ENCODE results near the gene RCAN3. TPM values are rescaled to one million over a fixed set of nuclear protein-coding genes. Genes with fewer than 3 reads are reported as not detected.
A peak's percentile ranks its signal among the peaks of the same experiment; 100 is the strongest.
"Not testable (repeated sequence)": the region's sequence is repeated elsewhere in the genome, so short reads cannot be mapped to it uniquely, and the experiment has no call there.

The RCAN3 gene
- total RNA-seq, 1 donor from 2014 or later: 14.5 TPM

DNA sequence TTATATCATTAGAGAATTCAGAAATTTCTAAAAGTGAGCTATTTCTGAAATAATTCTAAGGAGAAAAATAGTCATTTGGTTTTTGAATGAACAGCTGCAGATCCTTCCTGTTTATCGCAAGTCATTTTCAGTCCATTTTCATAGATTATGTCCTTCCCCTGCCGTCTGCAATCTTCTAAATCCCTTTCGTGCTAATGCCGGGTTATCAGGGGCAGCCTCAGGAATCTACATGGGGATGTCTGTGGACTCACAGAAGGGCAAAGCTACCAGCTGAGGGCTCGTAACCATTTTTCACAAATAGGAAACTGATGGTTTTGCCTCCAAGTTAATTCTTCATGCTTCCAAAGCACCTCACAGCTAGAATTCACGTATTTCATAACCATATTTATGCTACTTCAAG lies 23.0 kb downstream of the RCAN3 start:
- Mint-ChIP-seq H3K36me3 (ENCODE audit: low read depth) (no peaks in the 10 kb centered on the region), H3K27me3 (ENCODE audit: low read depth) (no peaks in the 10 kb centered on the region), H3K4me1 (ENCODE audit: low read depth) (no peaks in the 10 kb centered on the region), H3K27ac (ENCODE audit: unreplicated experiment) (no peak overlapping the region), H3K4me3 (ENCODE audit: unreplicated experiment) (no peak overlapping the region), H3K9me3 (ENCODE audit: low read depth) (no peaks in the 10 kb centered on the region)
- TF ChIP-seq CTCF (IDR thresholded peaks at IDR 0.05): no peak
- no peak for DNase-seq (ENCODE audit: low spot score)

GRCh38 chr1:24526045-24526444 lies 23.4 kb downstream of the RCAN3 start:
- Mint-ChIP-seq H3K27me3 (ENCODE audit: low read depth) (no peaks in the 10 kb centered on the region), H3K27ac (ENCODE audit: unreplicated experiment) (no peak overlapping the region), H3K36me3 (ENCODE audit: low read depth) (no peaks in the 10 kb centered on the region), H3K9me3 (ENCODE audit: low read depth) (no peaks in the 10 kb centered on the region), H3K4me1 (ENCODE audit: low read depth) (no peaks in the 10 kb centered on the region), H3K4me3 (ENCODE audit: unreplicated experiment) (no peak overlapping the region)
- TF ChIP-seq CTCF (IDR thresholded peaks at IDR 0.05): no peak
- no peak for DNase-seq (ENCODE audit: low spot score)

- H3K4me3 Mint-ChIP-seq (ENCODE audit: unreplicated experiment): no peak overlapping the region
- no peaks in the 10 kb centered on the region for H3K4me1 Mint-ChIP-seq (ENCODE audit: low read depth)
- no peak overlapping the region for H3K27ac Mint-ChIP-seq (ENCODE audit: unreplicated experiment)
- TF ChIP-seq CTCF (IDR thresholded peaks at IDR 0.05): peak; percentile 76
- no peaks in the 10 kb centered on the region for H3K9me3 Mint-ChIP-seq (ENCODE audit: low read depth)
- no peaks in the 10 kb centered on the region for H3K36me3 Mint-ChIP-seq (ENCODE audit: low read depth)
- no peaks in the 10 kb centered on the region for H3K27me3 Mint-ChIP-seq (ENCODE audit: low read depth)
- no peak for DNase-seq (ENCODE audit: low spot score)
These were observed 24.4 kb downstream of the RCAN3 start for GRCh38 chr1:24526940-24527542.

DNA sequence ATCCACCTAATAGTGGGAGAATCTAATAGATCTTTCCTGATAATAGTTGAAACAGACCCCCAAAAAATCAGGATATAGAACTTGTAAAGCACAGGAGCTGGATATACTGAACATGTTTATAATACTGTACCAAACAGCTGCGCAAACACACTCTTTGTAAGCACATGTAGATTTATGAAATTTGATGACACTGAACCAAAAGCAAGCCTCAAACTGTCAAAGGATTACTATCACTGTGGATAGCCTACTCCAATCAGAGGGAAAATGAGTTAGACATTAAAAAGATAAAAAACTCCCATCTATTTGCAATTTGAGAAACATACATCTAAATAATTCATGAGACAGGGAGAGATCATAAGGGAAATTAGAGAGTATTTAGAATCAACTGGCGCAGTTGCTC lies 26.1 kb downstream of the RCAN3 start:
- Mint-ChIP-seq H3K4me1 (ENCODE audit: low read depth) (no peaks in the 10 kb centered on the region), H3K9me3 (ENCODE audit: low read depth) (no peaks in the 10 kb centered on the region), H3K27ac (ENCODE audit: unreplicated experiment) (no peak overlapping the region), H3K27me3 (ENCODE audit: low read depth) (no peaks in the 10 kb centered on the region), H3K36me3 (ENCODE audit: low read depth) (peaks cover 4% of the 10 kb centered on the region), H3K4me3 (ENCODE audit: unreplicated experiment) (no peak overlapping the region)
- TF ChIP-seq CTCF (IDR thresholded peaks at IDR 0.05): no peak
- no peak for DNase-seq (ENCODE audit: low spot score)

- not testable (repeated sequence) for DNase-seq (ENCODE audit: low spot score); H3K9me3 Mint-ChIP-seq (ENCODE audit: low read depth); H3K4me1 Mint-ChIP-seq (ENCODE audit: low read depth); H3K4me3 Mint-ChIP-seq (ENCODE audit: unreplicated experiment); H3K27ac Mint-ChIP-seq (ENCODE audit: unreplicated experiment); H3K27me3 Mint-ChIP-seq (ENCODE audit: low read depth); H3K36me3 Mint-ChIP-seq (ENCODE audit: low read depth)
These were observed 26.7 kb downstream of the RCAN3 start for GRCh38 chr1:24529292-24529691.

GRCh38 chr1:24535021-24535424 lies 32.4 kb downstream of the RCAN3 start:
- no peak overlapping the region for H3K4me3 Mint-ChIP-seq (ENCODE audit: unreplicated experiment)
- H3K9me3 Mint-ChIP-seq (ENCODE audit: low read depth): no peaks in the 10 kb centered on the region
- peaks cover 7% of the 10 kb centered on the region for H3K36me3 Mint-ChIP-seq (ENCODE audit: low read depth)

More at GRCh38 chr1:24535021-24535424, 32.4 kb downstream of the RCAN3 start:
- no peaks in the 10 kb centered on the region for H3K27me3 Mint-ChIP-seq (ENCODE audit: low read depth)
- DNase-seq (ENCODE audit: low spot score): no peak
- H3K4me1 Mint-ChIP-seq (ENCODE audit: low read depth): no peaks in the 10 kb centered on the region
- no peak for TF ChIP-seq CTCF (IDR thresholded peaks at IDR 0.05)
- H3K27ac Mint-ChIP-seq (ENCODE audit: unreplicated experiment): no peak overlapping the region
